HEK293T (cell line): Measurements from ENCODE around the gene BORCS6.

ENCODE experiments used
- ARNT ChIP-seq: fragments of 450-650 bp; IDR thresholded peaks from 2 replicates; pipeline ENCODE4 v1.6.1; 2017; ENCODE audit warnings: mild to moderate bottlenecking
- FOXA1 ChIP-seq: fragments of 450-650 bp; IDR thresholded peaks from 2 replicates; pipeline ENCODE4 v1.6.1; 2016; ENCODE audit warnings: mild to moderate bottlenecking
- FOXK2 ChIP-seq: fragments of 450-650 bp; IDR thresholded peaks from 2 replicates; pipeline ENCODE4 v1.6.1; 2016; ENCODE audit warnings: mild to moderate bottlenecking
- FOXM1 ChIP-seq: fragments of 450-650 bp; IDR thresholded peaks from 2 replicates; pipeline ENCODE4 v1.6.1; 2017; ENCODE audit warnings: mild to moderate bottlenecking, borderline replicate concordance
- HDGF ChIP-seq: fragments of 450-650 bp; IDR thresholded peaks from 2 replicates; pipeline ENCODE4 v1.6.1; 2017; ENCODE audit warnings: antibody characterized with exemption, borderline replicate concordance
- L3MBTL2 ChIP-seq: fragments of 450-650 bp; conservative IDR thresholded peaks from 2 replicates; pipeline ENCODE4 v1.6.1; 2016; ENCODE audit warnings: mild to moderate bottlenecking
- LEF1 ChIP-seq: fragments of 450-650 bp; IDR thresholded peaks from 2 replicates; pipeline ENCODE4 v1.6.1; 2017; ENCODE audit warnings: mild to moderate bottlenecking, borderline replicate concordance
- SP1 ChIP-seq: fragments of 450-650 bp; IDR thresholded peaks from 2 replicates; pipeline ENCODE4 v1.6.1; 2017
- ZNF384 ChIP-seq: fragments of 450-650 bp; IDR thresholded peaks from 2 replicates; pipeline ENCODE4 v1.6.1; 2016
- TF ChIP-seq, protein P1 (sequence below): fragments of 450-650 bp; IDR thresholded peaks from 2 replicates; pipeline ENCODE4 v1.6.1; 2016

- TF ChIP-seq HDGF (peak; percentile 94; the same call in 1 of the 2 replicates), LEF1 (no peak), FOXA1 (no peak), FOXM1 (no peak), SP1 (no peak), ZNF384 (no peak), L3MBTL2 (peak; percentile 31; the same call in 1 of the 2 replicates), ARNT (no peak), FOXK2 (no peak)
- TF ChIP-seq, protein P1, sequence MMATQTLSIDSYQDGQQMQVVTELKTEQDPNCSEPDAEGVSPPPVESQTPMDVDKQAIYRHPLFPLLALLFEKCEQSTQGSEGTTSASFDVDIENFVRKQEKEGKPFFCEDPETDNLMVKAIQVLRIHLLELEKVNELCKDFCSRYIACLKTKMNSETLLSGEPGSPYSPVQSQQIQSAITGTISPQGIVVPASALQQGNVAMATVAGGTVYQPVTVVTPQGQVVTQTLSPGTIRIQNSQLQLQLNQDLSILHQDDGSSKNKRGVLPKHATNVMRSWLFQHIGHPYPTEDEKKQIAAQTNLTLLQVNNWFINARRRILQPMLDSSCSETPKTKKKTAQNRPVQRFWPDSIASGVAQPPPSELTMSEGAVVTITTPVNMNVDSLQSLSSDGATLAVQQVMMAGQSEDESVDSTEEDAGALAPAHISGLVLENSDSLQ = no peak
These were observed 13.6 kb downstream of the BORCS6 start, which contains the start of gene TMEM107 for GRCh38 chr17:8176197-8176940.
